Neural progenitor cell (in vitro differentiated cells): Measurements from ENCODE around the gene PTGER4.

Experiments used
- CTCF ChIP-seq: fragments of 200-600 bp; sonication (generic); IDR thresholded peaks from 2 replicates; pipeline ENCODE4 v1.5.1; 2017; ENCODE audit warnings: antibody characterized with exemption, mild to moderate bottlenecking
- EZH2 ChIP-seq: fragments of 200-600 bp; sonication (generic); IDR thresholded peaks from 2 replicates; pipeline ENCODE4 v1.6.1; 2017; ENCODE audit warnings: antibody characterized with exemption, mild to moderate bottlenecking, moderate library complexity
- EZH2phosphoT487 ChIP-seq: fragments of 200-600 bp; sonication (generic); IDR thresholded peaks from 2 replicates; pipeline ENCODE4 v1.6.1; 2017; ENCODE audit warnings: antibody characterized with exemption

GRCh38 chr5:40690267-40690666 lies 10.6 kb downstream of the PTGER4 start:
- TF ChIP-seq EZH2phosphoT487 (no peak), CTCF (no peak), EZH2 (no peak)
